Stimulated activated CD8-positive, alpha-beta memory T cell treated with anti-CD3 and anti-CD28 coated beads, Interleukin-7, amount 100 ng/mL, for 24 hours (primary cell): ENCODE results near the gene IRF9.

Source experiments
- DNase-seq: peaks from one replicate; pipeline ENCODE4 v3.0.0-alpha.2; 2020; ENCODE audit warnings: low read depth

The IRF9 gene

GRCh38 chr14:24178399-24179178, 17.5 kb downstream of the IRF9 start:
- DNase-seq: no peak

GRCh38 chr14:24179294-24179960, 18.4 kb downstream of the IRF9 start:
- DNase-seq: no peak

GRCh38 chr14:24179961-24180796, 19.1 kb downstream of the IRF9 start:
- no peak for DNase-seq

GRCh38 chr14:24181371-24182077, 20.5 kb downstream of the IRF9 start:
- DNase-seq: no peak

- no peak for DNase-seq
Measured at GRCh38 chr14:24182110-24182882, 21.2 kb downstream of the IRF9 start.

- no peak for DNase-seq
Measured at GRCh38 chr14:24183014-24183481, 22.0 kb downstream of the IRF9 start.

GRCh38 chr14:24184104-24184970, 23.3 kb downstream of the IRF9 start:
- DNase-seq: no peak

- DNase-seq: no peak
Measured at GRCh38 chr14:24185026-24185425, 24.0 kb downstream of the IRF9 start.

- DNase-seq: no peak
Measured at GRCh38 chr14:24185741-24186140, 24.7 kb downstream of the IRF9 start.

- DNase-seq: no peak
Measured at GRCh38 chr14:24186831-24187538, 25.9 kb downstream of the IRF9 start.

GRCh38 chr14:24187539-24187915, 26.5 kb downstream of the IRF9 start:
- no peak for DNase-seq

- peak; percentile 90 for DNase-seq
Measured at GRCh38 chr14:24188251-24189058, 27.4 kb downstream of the IRF9 start, which contains the start of gene IPO4. Gene IPO4 (minus strand): TSS chr14:24188816. CDS start chr14:24188787, 29 bp downstream.

GRCh38 chr14:24189059-24189375, 28.0 kb downstream of the IRF9 start:
- DNase-seq: no peak

GRCh38 chr14:24189460-24189859, 28.4 kb downstream of the IRF9 start:
- no peak for DNase-seq

GRCh38 chr14:24190416-24190815, 29.4 kb downstream of the IRF9 start:
- DNase-seq: no peak

- DNase-seq: no peak
Measured at GRCh38 chr14:24192933-24193332, 31.9 kb downstream of the IRF9 start.

- no peak for DNase-seq
Measured at GRCh38 chr14:24194186-24194872, 33.3 kb downstream of the IRF9 start.

- no peak for DNase-seq
Measured at GRCh38 chr14:24194873-24195185, 33.8 kb downstream of the IRF9 start.
